Glutamatergic neuron (in vitro differentiated cells): Measurements from ENCODE around the gene CDC25C. TPM values are rescaled to one million over a fixed set of nuclear protein-coding genes. Genes with fewer than 3 reads are reported as not detected.
A peak's percentile ranks its signal among the peaks of the same experiment; 100 is the strongest.
"Not testable (repeated sequence)": the region's sequence is repeated elsewhere in the genome, so short reads cannot be mapped to it uniquely, and the experiment has no call there.

ENCODE experiments used
- DNase-seq: peaks from one replicate; pipeline ENCODE4 v3.0.0; 2022
- H3K27ac Mint-ChIP-seq: one replicate; pipeline ENCODE4 v1.8.0; 2020; ENCODE audit warnings: mild to moderate bottlenecking, mixed read lengths, inconsistent platforms; ENCODE audit not compliant: unreplicated experiment
- H3K27me3 Mint-ChIP-seq: one replicate; pipeline ENCODE4 v1.8.0; 2020; ENCODE audit warnings: mild to moderate bottlenecking, moderate library complexity, mixed read lengths, inconsistent platforms; ENCODE audit not compliant: unreplicated experiment
- H3K36me3 Mint-ChIP-seq: one replicate; pipeline ENCODE4 v1.8.0; 2020; ENCODE audit warnings: mild to moderate bottlenecking, mixed read lengths, inconsistent platforms; ENCODE audit not compliant: unreplicated experiment
- H3K4me1 Mint-ChIP-seq: one replicate; pipeline ENCODE4 v1.8.0; 2020; ENCODE audit warnings: mild to moderate bottlenecking, low read depth, mixed read lengths, inconsistent platforms; ENCODE audit not compliant: unreplicated experiment
- H3K4me3 Mint-ChIP-seq: one replicate; pipeline ENCODE4 v1.8.0; 2020; ENCODE audit warnings: mild to moderate bottlenecking, mixed read lengths, inconsistent platforms; ENCODE audit not compliant: unreplicated experiment
- H3K9me3 Mint-ChIP-seq: one replicate; pipeline ENCODE4 v1.8.0; 2020; ENCODE audit warnings: mild to moderate bottlenecking, moderate library complexity, mixed read lengths, inconsistent platforms; ENCODE audit not compliant: unreplicated experiment
- CTCF ChIP-seq: fragments of 200-600 bp; sonication (generic); IDR thresholded peaks from one replicate; pipeline ENCODE4 v1.5.0; 2021; ENCODE audit not compliant: partially characterized antibody, unreplicated experiment
- total RNA-seq: library from RNA; stranded (reverse); fragmentation: NEBNext Ultra II Directional; extraction: Animal tissue kit (Norgen Biotek cat#: 25700); gene quantifications from one replicate; pipeline ENCODE4 v1.2.1, GENCODE V29; 2021; ENCODE audit not compliant: unreplicated experiment

CDC25C gene
- total RNA-seq, 1 donor from 2014 or later, result 3.2 TPM

GRCh38 chr5:138330813-138331448 lies 673 bp downstream of the CDC25C start:
- Mint-ChIP-seq H3K9me3 (no peaks in the 10 kb centered on the region), H3K36me3 (no peaks in the 10 kb centered on the region), H3K27me3 (peaks cover 8% of the 10 kb centered on the region), H3K4me3 (peak overlapping the region; percentile 98), H3K4me1 (peaks cover 7% of the 10 kb centered on the region), H3K27ac (no peak overlapping the region)
- no peak for DNase-seq
- TF ChIP-seq CTCF, result no peak

GRCh38 chr5:138318211-138318610 lies 13.4 kb downstream of the CDC25C start:
- not testable (repeated sequence) for H3K27ac Mint-ChIP-seq, H3K4me1 Mint-ChIP-seq, H3K27me3 Mint-ChIP-seq, H3K4me3 Mint-ChIP-seq, H3K9me3 Mint-ChIP-seq, H3K36me3 Mint-ChIP-seq, DNase-seq

GRCh38 chr5:138316355-138316754 lies 15.2 kb downstream of the CDC25C start:
- no peak for DNase-seq
- no peak overlapping the region for H3K27ac Mint-ChIP-seq

GRCh38 chr5:138315751-138316278 lies 15.8 kb downstream of the CDC25C start:
- Mint-ChIP-seq H3K27me3 (peaks cover 1% of the 10 kb centered on the region), H3K9me3 (no peaks in the 10 kb centered on the region), H3K36me3 (no peaks in the 10 kb centered on the region), H3K27ac (no peak overlapping the region), H3K4me1 (no peaks in the 10 kb centered on the region), H3K4me3 (no peak overlapping the region)
- no peak for DNase-seq
- no peak for TF ChIP-seq CTCF

More at GRCh38 chr5:138316355-138316754, 15.2 kb downstream of the CDC25C start:
- Mint-ChIP-seq H3K36me3 (no peaks in the 10 kb centered on the region), H3K9me3 (no peaks in the 10 kb centered on the region), H3K4me1 (no peaks in the 10 kb centered on the region), H3K4me3 (no peak overlapping the region), H3K27me3 (peaks cover 1% of the 10 kb centered on the region)
- no peak for TF ChIP-seq CTCF

GRCh38 chr5:138305797-138306196 lies 25.8 kb downstream of the CDC25C start:
- Mint-ChIP-seq H3K9me3 (no peaks in the 10 kb centered on the region), H3K4me1 (no peaks in the 10 kb centered on the region), H3K4me3 (no peak overlapping the region), H3K36me3 (no peaks in the 10 kb centered on the region), H3K27me3 (no peaks in the 10 kb centered on the region), H3K27ac (no peak overlapping the region)
- DNase-seq, result no peak
- TF ChIP-seq CTCF, result no peak
